Measurements from ENCODE around the gene PUSL1. TPM values are rescaled to one million over a fixed set of nuclear protein-coding genes. Genes with fewer than 3 reads are reported as not detected.
A peak's percentile ranks its signal among the peaks of the same experiment; 100 is the strongest.

Gene PUSL1
- total and polyA plus RNA-seq, 2 of the 13 experiments (the other 11 are each of a cell fraction or from before 2014, with no cell fraction given): 8.3 to 22.2 TPM

GRCh38 chr1:1287288-1288110 is 20.9 kb upstream of the PUSL1 start (continued):
- TF ChIP-seq MAF1 (CRISPR knock-in tag; IDR thresholded peaks at IDR 0.05; ENCODE audit: borderline replicate concordance): no peak
- TF ChIP-seq ZNF703 (CRISPR knock-in tag; IDR thresholded peaks at IDR 0.05; ENCODE audit: borderline replicate concordance): no peak
- no peak for TF ChIP-seq TOPORS (CRISPR knock-in tag; IDR thresholded peaks at IDR 0.05)
- TF ChIP-seq ZNF350 (CRISPR knock-in tag; IDR thresholded peaks at IDR 0.05; ENCODE audit: borderline replicate concordance, low read depth): no peak; the same call in 1 of the 2 replicates
- no peak for TF ChIP-seq KLF9 (CRISPR knock-in tag; IDR thresholded peaks at IDR 0.05; ENCODE audit: low read depth)
- no peak for TF ChIP-seq ATF6 (CRISPR knock-in tag; conservative IDR thresholded peaks at IDR 0.05)
- no peak for TF ChIP-seq TERF1 (CRISPR knock-in tag; IDR thresholded peaks at IDR 0.05)
- TF ChIP-seq KAT8 (CRISPR knock-in tag; IDR thresholded peaks at IDR 0.05): no peak; the same call in 1 of the 2 replicates
- TF ChIP-seq PBX2 (CRISPR knock-in tag; IDR thresholded peaks at IDR 0.05): no peak
- TF ChIP-seq HNF4A (CRISPR knock-in tag; IDR thresholded peaks at IDR 0.05): peak; percentile 72
- TF ChIP-seq POLR2AphosphoS5 (IDR thresholded peaks at IDR 0.05; ENCODE audit: low read depth, low read length): no peak
- no peak for TF ChIP-seq CSRNP1 (CRISPR knock-in tag; IDR thresholded peaks at IDR 0.05)
- no peak for TF ChIP-seq TBP (CRISPR knock-in tag; IDR thresholded peaks at IDR 0.05)
- TF ChIP-seq RERE (CRISPR knock-in tag; IDR thresholded peaks at IDR 0.05; ENCODE audit: low read depth): no peak
- TF ChIP-seq NFE2L2 (IDR thresholded peaks at IDR 0.05; ENCODE audit: low read length): no peak
- TF ChIP-seq CENPT (CRISPR knock-in tag; IDR thresholded peaks at IDR 0.05; ENCODE audit: low read depth): no peak
- TF ChIP-seq TAF15 (IDR thresholded peaks at IDR 0.05; ENCODE audit: low read depth, low read length, poor library complexity, severe bottlenecking): no peak
- TF ChIP-seq ZNF329 (CRISPR knock-in tag; IDR thresholded peaks at IDR 0.05; ENCODE audit: low read depth): no peak

All from HepG2 (cell line).